ENCODE results near the gene MRPS6.

The MRPS6 gene

GRCh38 chr21:34109075-34109474 lies 35.7 kb downstream of the MRPS6 start:
- no peak overlapping the region for H3K4me2 ChIP-seq
- no peaks in the 10 kb centered on the region for H3K79me2 ChIP-seq (ENCODE audit: insufficient read depth, low read depth)
- no peak overlapping the region for H3K27ac ChIP-seq
- no peaks in the 10 kb centered on the region for H3K27me3 ChIP-seq (ENCODE audit: insufficient read depth, low read depth)
- no peaks in the 10 kb centered on the region for H3K36me3 ChIP-seq (ENCODE audit: insufficient read depth)
- no peak overlapping the region for H3K9ac ChIP-seq
- no peak overlapping the region for H3K4me3 ChIP-seq (IDR thresholded peaks at IDR 0.05; ENCODE audit: insufficient read depth, low read depth, low read length)
- no peaks in the 10 kb centered on the region for H4K20me1 ChIP-seq (ENCODE audit: insufficient read depth)
- H2AFZ ChIP-seq (ENCODE audit: low read depth), result no peak overlapping the region
- TF ChIP-seq CTCF (conservative IDR thresholded peaks at IDR 0.05; ENCODE audit: low read depth, low read length), result no peak
- H3K4me1 ChIP-seq (ENCODE audit: low read depth, poor library complexity, severe bottlenecking), result no peaks in the 10 kb centered on the region

GRCh38 chr21:34110594-34111202 lies 37.3 kb downstream of the MRPS6 start:
- Histone ChIP-seq H3K27me3 (ENCODE audit: insufficient read depth, low read depth) (no peaks in the 10 kb centered on the region), H2AFZ (ENCODE audit: low read depth) (no peak overlapping the region), H3K36me3 (ENCODE audit: insufficient read depth) (no peaks in the 10 kb centered on the region), H3K79me2 (ENCODE audit: insufficient read depth, low read depth) (no peaks in the 10 kb centered on the region), H3K4me3 (IDR thresholded peaks at IDR 0.05; ENCODE audit: insufficient read depth, low read depth, low read length) (no peak overlapping the region), H3K9ac (no peak overlapping the region), H4K20me1 (ENCODE audit: insufficient read depth) (no peaks in the 10 kb centered on the region), H3K4me1 (ENCODE audit: low read depth, poor library complexity, severe bottlenecking) (no peaks in the 10 kb centered on the region), H3K4me2 (no peak overlapping the region), H3K27ac (no peak overlapping the region)
- TF ChIP-seq CTCF (conservative IDR thresholded peaks at IDR 0.05; ENCODE audit: low read depth, low read length), result no peak

DNA sequence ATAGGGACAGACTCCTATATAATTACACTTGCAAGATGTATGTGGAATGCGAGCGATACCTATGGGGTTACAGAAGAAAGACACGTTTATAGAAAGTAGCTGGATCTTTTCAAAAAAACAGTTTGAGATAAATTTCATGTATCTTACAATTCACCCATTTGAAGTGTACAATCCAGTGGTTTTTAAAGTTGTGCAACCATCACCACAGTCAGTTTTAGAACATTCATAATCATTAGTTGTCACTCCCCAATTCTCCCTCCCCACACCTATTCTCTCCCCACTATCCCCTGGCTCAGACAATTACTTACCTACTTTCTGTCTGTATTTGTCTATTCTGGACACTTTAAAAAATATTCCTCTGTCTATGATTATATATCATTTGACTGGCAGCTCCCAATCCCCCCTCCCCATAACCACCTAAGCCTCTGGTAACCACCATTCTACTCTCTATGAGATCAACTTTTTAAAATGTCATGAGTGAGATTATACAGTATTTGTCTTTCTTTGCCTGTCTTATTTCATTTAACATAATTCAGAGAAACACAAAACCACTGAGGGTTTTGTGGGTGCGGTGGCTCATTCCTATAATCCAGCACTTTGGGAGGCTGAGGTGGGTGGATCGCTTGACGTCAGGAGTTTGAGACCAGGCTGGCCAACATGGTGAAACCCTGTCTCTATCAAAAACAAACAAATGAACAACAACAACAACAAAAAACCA lies 39.1 kb downstream of the MRPS6 start:
- H2AFZ ChIP-seq (ENCODE audit: low read depth), result no peak overlapping the region
- H3K4me1 ChIP-seq (ENCODE audit: low read depth, poor library complexity, severe bottlenecking), result no peaks in the 10 kb centered on the region
- no peak overlapping the region for H3K9ac ChIP-seq
- no peak overlapping the region for H3K27ac ChIP-seq
- no peaks in the 10 kb centered on the region for H3K36me3 ChIP-seq (ENCODE audit: insufficient read depth)
- H3K4me2 ChIP-seq, result no peak overlapping the region
- H3K27me3 ChIP-seq (ENCODE audit: insufficient read depth, low read depth), result no peaks in the 10 kb centered on the region
- TF ChIP-seq CTCF (conservative IDR thresholded peaks at IDR 0.05; ENCODE audit: low read depth, low read length), result no peak
- H3K4me3 ChIP-seq (IDR thresholded peaks at IDR 0.05; ENCODE audit: insufficient read depth, low read depth, low read length), result no peak overlapping the region
- H3K79me2 ChIP-seq (ENCODE audit: insufficient read depth, low read depth), result 0 out of 2 replicates have a peak, but pooled peaks cover 2% of the 10 kb centered on the region
- no peaks in the 10 kb centered on the region for H4K20me1 ChIP-seq (ENCODE audit: insufficient read depth)

DNA sequence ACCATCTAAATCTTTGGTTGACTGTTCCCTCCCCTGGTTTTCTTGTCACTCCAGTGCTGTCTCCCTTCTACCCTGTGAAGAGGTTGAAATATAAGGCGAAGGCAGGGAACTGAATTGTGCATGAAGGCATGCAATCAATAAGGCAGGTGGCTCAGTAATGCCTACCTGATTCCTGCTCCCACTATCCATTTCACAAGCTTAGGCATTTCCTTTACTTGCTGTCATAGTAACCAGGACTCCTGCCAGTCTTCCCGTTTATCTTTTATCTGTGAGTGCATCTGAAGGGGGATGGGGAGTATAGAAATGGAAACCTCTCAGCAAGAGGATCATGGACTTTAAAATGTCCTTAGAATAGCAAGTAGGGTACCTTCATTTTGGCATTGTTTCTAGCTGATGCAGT lies 40.5 kb downstream of the MRPS6 start:
- Histone ChIP-seq H3K27ac (no peak overlapping the region), H3K4me3 (IDR thresholded peaks at IDR 0.05; ENCODE audit: insufficient read depth, low read depth, low read length) (no peak overlapping the region), H3K9ac (no peak overlapping the region), H2AFZ (ENCODE audit: low read depth) (no peak overlapping the region), H3K4me2 (no peak overlapping the region), H3K79me2 (ENCODE audit: insufficient read depth, low read depth) (peaks cover 10% of the 10 kb centered on the region; the same call in 1 of the 2 replicates), H3K27me3 (ENCODE audit: insufficient read depth, low read depth) (no peaks in the 10 kb centered on the region), H3K4me1 (ENCODE audit: low read depth, poor library complexity, severe bottlenecking) (no peaks in the 10 kb centered on the region), H4K20me1 (ENCODE audit: insufficient read depth) (no peaks in the 10 kb centered on the region), H3K36me3 (ENCODE audit: insufficient read depth) (no peaks in the 10 kb centered on the region)
- no peak for TF ChIP-seq CTCF (conservative IDR thresholded peaks at IDR 0.05; ENCODE audit: low read depth, low read length)

All from KMS-11 (cell line).